ACHN (cell line): ENCODE data around the gene PARD3.
A peak's percentile ranks its signal among the peaks of the same experiment; 100 is the strongest.

Experiments
- DNase-seq: peaks from one replicate; pipeline ENCODE4 v3.0.0-alpha.2; 2015
- in situ Hi-C: cut with HindIII; loops from 2 replicates; pipeline ENCODE4 v1.10.0; 2017; ENCODE audit warnings: low sequenced_read_pairs, low pct_ligation_motif_present, low pct_unique_long_range_greater_than_20kb

The PARD3 gene

DNA sequence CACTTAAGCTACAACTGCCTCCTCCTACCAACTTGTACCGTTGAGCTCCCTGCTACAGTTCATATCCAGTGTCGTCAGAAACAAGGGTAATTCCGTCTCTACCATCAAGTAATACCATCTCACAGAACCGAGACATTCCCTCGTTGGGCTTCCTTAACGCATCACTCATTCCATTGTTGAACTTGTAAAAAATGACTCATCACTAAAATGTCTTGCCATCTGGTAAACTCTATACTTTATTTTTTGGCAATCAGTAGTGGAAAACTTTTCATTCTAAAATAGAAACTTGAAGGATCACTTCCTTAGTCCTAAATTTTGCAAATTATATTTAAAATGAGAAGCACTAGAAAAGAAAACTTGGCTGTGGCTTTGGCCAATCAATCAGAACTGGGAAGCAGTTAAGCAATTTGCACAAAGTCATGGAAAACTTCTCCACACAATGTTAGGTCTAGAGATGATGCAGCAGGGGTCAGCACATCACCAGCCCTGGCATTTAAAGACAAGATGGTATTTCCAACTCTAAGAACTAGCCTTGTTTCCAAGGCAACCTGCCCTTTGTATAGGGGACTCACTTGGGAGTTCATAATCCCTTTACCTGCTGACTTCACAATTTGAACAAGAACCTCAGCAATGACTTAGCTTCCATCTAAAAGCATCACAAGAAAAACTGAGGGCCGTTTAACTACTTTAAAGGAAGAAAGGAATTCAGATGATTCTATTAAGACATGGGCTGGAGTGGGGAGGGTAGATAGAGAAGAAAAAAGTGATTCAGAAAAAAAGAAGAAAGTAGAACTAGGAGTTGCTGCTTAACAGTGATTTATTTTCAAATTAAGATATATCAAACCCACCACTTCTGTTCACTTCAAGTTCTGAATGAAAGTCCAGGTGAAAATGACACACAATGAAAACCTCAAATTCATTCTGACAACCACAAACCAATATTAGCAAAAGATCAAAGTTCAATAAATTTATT, 288.1 kb downstream of the PARD3 start:
- DNase-seq = peak; percentile 88
- in situ Hi-C loops = no loop called here

DNA sequence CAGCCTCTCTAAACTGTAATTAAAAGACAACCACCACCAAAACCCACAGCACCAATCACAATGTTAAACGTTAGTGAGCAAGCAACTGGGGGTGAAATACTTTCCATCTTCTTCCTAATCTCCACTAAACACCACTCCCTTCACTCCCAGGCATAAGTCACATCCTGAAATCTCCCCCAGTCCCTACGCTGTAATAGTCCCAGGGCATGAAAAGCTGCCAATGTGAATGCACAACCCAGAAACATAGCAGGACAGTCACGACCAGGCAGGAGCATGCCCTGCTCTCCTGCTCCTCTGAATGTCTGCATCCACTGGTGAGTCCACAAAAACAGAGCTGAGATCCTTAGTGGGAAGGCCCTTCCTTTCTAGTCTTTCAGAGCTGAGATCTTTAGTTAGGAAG, 288.9 kb downstream of the PARD3 start:
- DNase-seq = peak; percentile 28

DNA sequence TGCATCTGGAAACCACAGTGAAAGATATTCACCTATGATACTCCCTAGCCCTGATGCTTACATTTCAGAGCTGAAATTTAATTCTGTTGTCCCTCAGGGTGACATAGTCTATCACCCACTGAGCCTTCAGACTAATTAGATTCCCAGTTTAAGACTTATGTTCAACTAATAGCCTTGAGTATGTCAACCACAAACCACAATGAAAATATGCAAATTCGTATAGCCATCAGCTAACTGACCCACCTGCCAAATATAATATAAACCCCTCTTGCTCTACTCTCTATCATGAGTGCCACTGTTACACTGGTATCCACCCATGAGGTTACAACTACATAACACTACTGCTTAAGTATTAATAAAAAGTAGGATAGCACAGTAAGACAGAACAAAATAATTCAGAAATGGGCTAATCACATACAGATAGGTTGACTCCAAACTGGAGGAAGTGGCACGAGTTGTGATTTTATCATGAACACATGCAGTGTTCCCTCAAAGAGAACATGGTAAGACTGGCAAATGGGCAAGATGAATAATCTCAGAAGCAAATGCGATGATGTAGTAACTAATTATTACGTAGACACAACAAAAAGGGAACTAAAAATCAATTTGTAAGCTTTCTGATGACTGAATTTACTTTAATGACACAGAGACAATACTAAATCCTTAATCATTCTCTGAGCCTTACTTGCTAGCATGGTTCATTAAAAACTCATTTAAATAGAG, 290.6 kb downstream of the PARD3 start:
- in situ Hi-C loops = no loop called here
- DNase-seq = no peak

More for the DNA sequence above, 288.9 kb downstream of the PARD3 start:
- in situ Hi-C loops = no loop called here

DNA sequence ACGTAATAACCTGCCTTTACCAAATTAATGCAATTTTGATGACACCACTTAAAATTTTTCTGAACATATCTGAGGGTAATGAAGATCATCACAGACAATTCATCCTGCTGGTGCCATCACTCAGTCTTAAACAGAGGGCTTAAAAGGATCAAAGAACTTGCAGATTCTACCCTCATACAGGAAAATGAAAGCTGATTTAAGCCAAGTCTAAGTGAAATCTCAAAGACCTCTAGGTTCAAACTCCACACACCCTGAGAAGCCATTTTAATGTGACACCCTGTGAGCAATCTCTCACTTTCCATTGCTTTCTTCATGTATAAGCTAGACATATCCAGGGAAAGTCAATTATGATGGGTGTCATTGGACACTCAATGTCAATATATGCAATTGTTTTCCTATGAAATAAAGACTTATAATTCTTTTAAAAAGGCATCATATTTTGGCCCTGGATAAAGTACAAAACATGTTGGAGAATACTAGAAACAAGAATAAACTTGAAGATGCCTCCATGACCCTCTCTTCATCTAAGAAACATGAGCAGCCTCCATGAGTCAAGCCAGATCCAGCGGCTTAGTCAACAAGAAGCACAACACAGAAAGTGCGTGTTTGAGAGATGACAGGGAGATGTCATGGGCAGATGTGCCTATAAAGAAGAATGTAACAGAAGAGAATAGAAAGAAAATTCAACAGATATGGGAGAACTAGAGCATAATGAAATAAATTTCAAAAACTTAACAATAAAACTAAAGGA, 291.9 kb downstream of the PARD3 start:
- in situ Hi-C loops = no loop called here
- no peak for DNase-seq

DNA sequence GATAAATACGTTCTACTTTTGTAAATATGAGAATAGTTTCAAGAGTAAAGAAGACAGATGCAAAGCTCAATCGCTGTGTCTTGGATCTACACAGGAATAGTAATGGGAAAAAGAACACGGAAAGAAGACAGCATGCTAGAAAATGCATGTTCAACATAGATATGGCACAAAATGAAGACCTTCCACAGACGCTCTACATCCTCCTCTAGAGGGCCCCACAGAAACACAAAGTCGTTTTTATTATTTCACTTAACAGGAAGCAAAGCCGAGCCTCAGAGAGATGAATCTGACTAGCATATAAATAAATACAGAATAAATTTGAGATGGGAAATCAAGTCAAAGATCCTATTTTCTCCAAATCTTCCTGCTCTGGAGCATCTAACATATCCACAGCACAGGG, 292.6 kb downstream of the PARD3 start:
- peak; percentile 41 for DNase-seq
- in situ Hi-C loops = no loop called here

DNA sequence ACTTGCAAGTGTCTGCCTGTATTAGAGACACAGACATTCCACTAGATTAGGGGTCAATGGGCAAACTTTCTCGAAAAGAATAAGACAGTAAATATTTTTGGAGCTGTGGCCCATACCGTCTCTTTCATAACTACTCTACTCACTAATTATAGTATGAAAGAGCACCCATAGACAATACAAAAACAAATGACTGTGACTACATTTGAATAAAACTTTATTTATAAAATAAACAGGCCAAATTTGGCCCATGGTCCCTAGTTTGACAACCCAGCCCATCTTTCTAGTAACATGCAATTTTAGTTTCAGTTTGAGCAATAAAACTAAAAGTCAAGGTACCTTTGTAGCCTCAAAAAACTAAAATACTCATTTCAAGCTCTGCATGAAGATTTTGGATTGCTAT, 294.6 kb downstream of the PARD3 start:
- no peak for DNase-seq
- in situ Hi-C loops = no loop called here

DNA sequence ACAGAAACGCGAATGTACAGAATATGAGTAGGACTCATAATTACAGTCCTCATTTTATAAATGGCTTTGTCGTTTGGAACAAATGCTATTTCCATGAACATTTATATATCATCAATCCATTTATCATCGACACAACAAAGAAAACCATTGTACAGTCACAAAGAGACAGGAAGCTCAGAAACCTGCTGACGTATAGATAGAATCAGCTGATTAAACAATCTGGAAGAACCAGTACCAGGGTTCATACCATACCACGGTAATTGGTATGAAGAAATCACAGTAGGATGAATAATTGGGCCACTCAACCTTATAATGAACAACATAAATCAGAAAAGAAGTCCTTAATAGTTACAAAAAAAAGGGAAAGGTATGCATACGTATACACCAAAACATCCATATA, 295.0 kb downstream of the PARD3 start:
- in situ Hi-C loops = no loop called here
- no peak for DNase-seq

DNA sequence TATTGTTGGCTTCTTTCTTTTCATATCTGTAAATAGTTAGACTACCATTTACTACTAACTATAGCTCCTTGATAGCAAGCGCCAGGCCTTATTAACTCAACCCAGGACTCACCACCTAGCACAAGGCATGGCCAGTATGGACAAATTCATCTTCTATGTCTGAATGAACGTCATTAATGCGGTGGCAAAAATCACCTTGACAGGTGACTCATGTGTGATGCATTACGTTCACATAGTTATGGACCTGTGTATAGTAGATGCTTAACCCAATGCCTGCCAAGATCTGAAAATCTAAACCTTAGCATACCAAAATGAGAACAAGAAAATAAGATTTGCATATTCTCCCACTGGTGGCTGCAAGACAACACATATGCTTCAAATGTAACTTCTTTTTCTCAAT, 300.8 kb downstream of the PARD3 start:
- in situ Hi-C loops = no loop called here
- no peak for DNase-seq

DNA sequence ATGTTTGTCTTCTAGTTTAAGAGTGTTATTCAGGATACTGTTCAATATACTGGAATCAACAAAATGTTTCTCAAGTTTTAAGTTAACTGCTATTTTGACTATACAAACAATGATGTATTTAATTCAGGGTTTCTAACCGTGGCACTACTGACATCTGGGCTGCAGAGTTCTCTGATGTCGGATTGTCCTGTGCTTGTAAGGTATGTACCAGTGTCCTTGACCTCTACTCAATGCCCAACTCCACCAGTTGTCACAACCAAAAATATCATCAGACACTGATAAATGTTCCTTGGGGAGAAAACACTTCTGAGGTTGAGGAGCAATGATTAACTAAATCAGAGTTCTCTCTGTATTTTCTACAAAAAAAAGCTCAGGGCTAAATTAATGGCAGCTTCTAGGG, 301.5 kb downstream of the PARD3 start:
- in situ Hi-C loops = no loop called here

DNA sequence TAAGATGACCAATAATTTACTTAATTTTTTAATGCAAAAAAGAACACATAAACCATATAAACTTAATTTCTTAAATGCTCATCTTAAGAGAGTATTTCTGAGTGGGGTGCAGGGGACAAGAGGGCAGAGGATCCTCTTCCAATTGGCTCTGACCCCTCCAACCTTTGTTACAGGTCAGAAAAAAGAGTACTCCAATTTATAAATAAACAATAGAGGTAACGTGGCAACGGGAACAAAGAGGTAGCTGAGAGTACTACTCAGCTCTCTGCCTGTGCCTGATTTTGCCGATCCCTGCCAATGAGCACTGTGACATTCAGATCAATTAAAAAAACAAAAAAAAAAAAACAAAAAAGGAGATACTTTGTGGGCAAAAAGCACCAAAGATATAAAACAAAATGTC, 307.9 kb downstream of the PARD3 start:
- in situ Hi-C loops = no loop called here
- no peak for DNase-seq

More for the DNA sequence above, 301.5 kb downstream of the PARD3 start:
- no peak for DNase-seq

DNA sequence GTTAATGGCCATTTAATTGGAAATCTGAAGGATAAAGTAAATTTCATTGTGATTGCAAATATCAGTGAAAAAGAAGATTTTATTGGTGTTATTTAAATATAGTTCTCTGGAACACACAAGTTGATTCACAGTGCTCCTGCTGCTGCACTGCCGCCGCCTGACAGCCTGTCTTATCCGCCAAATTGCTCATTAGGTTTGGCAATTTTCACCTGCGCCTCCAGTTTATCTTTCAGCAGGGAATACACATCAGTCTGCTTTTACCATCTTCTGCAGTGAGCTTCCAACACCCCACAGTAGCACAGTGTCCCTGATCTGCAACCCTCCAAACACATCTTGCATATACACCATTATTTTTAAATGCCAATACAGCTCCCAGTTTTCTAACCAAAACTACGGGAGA, 308.3 kb downstream of the PARD3 start:
- DNase-seq = no peak
- in situ Hi-C loops = no loop called here

DNA sequence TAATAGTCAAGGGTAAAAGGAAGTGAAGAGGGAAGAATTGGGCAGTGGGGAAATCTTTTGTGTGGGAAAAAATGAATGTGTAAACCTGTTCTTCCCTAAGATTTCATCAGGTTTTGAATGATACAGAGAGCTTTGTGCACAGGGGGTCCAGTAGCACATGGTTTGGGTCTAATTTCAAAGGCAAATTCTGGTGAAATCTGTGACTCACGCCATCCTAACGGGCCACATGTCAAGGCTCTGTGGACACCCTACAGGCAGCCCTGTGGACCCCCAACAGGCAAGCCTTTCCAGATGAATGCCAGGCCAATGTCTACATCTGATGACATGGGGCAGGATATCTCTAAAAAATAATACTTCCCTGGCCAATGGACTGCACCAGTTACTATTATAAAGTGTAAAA, 309.8 kb downstream of the PARD3 start:
- in situ Hi-C loops = no loop called here
- no peak for DNase-seq

DNA sequence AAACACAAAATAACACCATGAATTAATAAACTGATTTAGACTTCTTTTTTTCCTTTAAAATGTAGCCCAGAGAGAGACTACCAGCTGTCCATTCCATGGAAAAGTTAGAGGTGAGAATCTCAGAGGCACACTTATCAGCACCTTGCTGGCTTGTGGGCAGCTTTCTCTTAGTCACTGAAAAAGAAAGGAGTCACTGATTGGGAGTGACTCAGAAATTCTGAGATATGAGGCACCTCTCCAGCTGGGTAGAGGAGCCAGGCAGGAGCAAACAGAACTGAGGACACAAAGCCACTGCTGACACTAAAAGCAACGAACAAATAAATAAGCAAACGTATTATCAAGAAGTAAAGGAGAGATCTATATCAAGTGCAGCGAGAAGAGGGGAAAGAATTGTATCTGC, 310.6 kb downstream of the PARD3 start:
- in situ Hi-C loops = no loop called here
- DNase-seq = peak; percentile 76

DNA sequence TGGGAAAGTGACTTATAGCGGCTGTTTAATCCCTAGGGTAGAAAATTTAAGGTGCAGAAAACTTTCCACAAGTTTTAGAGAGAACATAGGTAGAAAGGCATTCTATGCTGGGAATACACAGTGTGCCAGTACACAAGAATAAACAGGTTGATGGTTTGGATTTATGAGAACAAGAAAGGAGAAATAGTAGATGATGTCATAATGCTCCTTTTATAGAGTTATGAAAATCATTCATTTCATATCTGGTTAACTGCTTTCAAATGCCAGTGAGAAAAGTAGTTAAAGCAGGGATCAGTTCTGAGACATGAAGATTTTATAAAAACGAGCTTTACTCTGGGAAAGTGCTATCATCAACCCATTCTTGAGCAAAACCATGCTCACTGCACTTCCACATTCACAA, 311.4 kb downstream of the PARD3 start:
- in situ Hi-C loops = no loop called here
- no peak for DNase-seq

DNA sequence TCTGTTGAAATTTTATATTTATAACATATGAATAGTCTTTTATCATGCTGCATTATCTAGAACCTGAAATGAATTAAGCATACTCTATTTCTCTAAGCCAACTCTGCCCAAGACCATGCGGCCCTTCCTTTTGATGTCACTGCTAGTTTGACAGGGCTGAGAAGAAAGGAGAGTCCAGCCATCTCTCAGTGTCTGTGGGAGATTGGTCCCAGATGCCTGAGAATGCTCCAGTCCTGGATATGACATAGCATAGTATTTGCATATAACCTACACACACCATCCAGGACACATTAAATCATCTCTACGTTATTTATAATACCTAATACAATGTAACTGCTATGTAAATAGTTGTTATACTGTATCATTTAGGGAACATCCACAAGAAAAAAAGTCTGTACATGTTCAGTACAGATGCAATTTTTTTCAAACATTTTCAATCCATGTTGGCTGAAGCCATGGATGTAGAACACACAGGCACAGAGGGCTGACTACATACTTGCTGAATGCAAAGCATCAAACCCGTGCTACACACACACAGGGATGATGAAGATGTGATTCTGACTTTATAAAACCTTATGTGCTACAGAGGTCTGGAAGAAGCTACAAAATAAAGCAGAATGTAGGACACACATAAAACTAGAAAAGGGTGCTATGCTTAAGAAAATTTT, 315.4 kb downstream of the PARD3 start:
- in situ Hi-C loops = no loop called here
- DNase-seq = no peak

DNA sequence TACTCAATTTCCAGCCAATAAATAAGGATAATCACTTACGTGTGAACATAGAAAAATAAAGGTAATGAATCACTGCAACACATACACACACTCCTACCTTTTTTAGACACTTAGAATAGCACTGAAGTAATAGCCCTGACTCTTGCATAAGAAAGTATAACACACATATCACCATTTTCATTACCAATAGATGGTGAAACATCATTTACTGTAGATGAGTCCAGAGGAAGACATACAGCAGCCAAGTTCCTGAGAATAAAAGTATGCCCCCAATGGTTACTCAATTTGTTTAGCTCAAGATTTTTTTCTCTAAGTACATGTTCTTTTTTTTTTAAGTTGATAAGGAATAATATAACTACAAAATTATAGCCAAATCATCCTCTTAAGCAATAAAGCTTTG, 316.3 kb downstream of the PARD3 start:
- in situ Hi-C loops = no loop called here
- DNase-seq = no peak

DNA sequence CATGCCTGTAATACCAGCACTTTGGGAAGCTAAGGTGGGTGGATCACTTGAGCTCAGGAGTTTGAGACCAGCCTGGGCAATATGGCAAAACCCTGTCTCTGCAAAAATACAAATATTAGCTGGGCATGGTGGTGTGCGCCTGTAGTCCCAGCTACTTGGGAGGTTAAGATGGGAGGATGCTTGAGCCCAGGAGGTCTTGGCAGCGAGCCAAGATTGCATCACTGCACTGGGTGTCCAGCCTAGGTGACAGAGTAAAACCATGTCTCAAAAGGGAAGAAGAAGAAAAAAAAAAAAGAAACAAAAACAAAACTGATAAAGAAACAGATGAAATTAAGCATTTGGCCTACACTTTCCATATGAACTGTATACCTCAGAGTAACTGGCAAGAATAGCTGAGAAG, 319.2 kb downstream of the PARD3 start:
- in situ Hi-C loops = no loop called here
- DNase-seq = no peak

DNA sequence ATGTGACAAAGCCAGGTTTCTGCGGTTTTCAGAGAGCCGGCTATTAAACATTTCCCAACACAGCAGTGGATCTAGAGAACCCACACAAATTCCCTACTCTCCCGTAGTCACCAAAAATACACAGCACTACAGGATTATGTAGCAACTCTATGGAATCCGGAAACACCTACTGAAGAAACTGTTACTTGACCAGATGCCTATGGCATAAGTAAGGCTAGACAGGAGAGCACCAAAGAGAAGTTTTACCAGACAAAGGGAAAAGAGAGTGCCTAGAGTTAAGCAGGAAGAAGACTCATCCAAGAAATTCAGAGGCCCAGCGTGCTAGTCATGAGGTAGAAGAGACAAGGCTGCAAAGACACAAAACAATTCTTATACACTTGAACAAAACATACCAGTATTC, 321.1 kb downstream of the PARD3 start:
- in situ Hi-C loops = no loop called here
- no peak for DNase-seq

DNA sequence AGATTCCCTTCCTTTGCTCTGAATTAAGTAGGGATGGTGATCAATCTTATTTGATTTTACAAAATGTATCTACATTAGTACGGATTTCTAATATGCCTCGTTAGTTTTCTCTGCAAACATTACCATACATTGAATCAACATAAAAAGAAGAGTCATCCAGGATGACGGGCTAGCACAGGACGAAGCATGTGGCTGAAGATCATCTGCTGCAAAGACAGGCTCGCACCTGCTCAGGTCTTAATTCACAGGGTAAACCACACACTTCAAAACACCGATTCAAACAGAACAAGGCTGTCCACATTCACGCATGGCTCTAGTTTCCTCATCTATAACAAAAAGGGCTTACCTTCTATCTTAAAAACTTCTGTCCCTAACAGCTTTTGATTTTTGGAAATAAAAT, 323.0 kb downstream of the PARD3 start:
- in situ Hi-C loops = no loop called here
- no peak for DNase-seq
